HG03378 (cell line): ENCODE measurements around the gene PDCD1LG2.
A peak's percentile ranks its signal among the peaks of the same experiment; 100 is the strongest.
"Not testable (repeated sequence)": the region's sequence is repeated elsewhere in the genome, so short reads cannot be mapped to it uniquely, and the experiment has no call there.

ENCODE experiments used
- ATAC-seq: cut with Tn5 transposase; IDR thresholded peaks from one replicate; pipeline ENCODE4 v1.9.1; 2021; ENCODE audit warnings: mild to moderate bottlenecking, moderate library complexity; ENCODE audit not compliant: unreplicated experiment

The PDCD1LG2 gene

GRCh38 chr9:5510360-5510931 lies at the start of gene PDCD1LG2:
Gene PDCD1LG2, plus strand, starts transcription at chr9:5510531. Its CDS starts 12,016 bp downstream, at chr9:5522547.
- ATAC-seq, result peak; percentile 81

GRCh38 chr9:5464831-5465330 lies 45.5 kb upstream of the PDCD1LG2 start:
- not testable (repeated sequence) for ATAC-seq

GRCh38 chr9:5466005-5466404 lies 44.3 kb upstream of the PDCD1LG2 start:
- ATAC-seq, result no peak

GRCh38 chr9:5466766-5467165 lies 43.6 kb upstream of the PDCD1LG2 start:
- ATAC-seq, result no peak

- no peak for ATAC-seq
Observed at GRCh38 chr9:5468850-5469249, 41.5 kb upstream of the PDCD1LG2 start.

GRCh38 chr9:5470122-5470521 lies 40.2 kb upstream of the PDCD1LG2 start:
- no peak for ATAC-seq

GRCh38 chr9:5470816-5471215 lies 39.5 kb upstream of the PDCD1LG2 start:
- ATAC-seq, result no peak

- not testable (repeated sequence) for ATAC-seq
Observed at GRCh38 chr9:5475611-5476010, 34.7 kb upstream of the PDCD1LG2 start.

GRCh38 chr9:5478206-5478605 lies 32.1 kb upstream of the PDCD1LG2 start:
- peak; percentile 51 for ATAC-seq

- ATAC-seq, result peak; percentile 55
Observed at GRCh38 chr9:5479994-5480694, 30.2 kb upstream of the PDCD1LG2 start.

- no peak for ATAC-seq
Observed at GRCh38 chr9:5480919-5481318, 29.4 kb upstream of the PDCD1LG2 start.

- ATAC-seq, result no peak
Observed at GRCh38 chr9:5481322-5482040, 28.9 kb upstream of the PDCD1LG2 start.

GRCh38 chr9:5482194-5482593 lies 28.1 kb upstream of the PDCD1LG2 start:
- no peak for ATAC-seq

- no peak for ATAC-seq
Observed at GRCh38 chr9:5483306-5483705, 27.0 kb upstream of the PDCD1LG2 start.

- ATAC-seq, result no peak
Observed at GRCh38 chr9:5485378-5486085, 24.8 kb upstream of the PDCD1LG2 start.

- ATAC-seq, result no peak
Observed at GRCh38 chr9:5486988-5487387, 23.3 kb upstream of the PDCD1LG2 start.

- ATAC-seq, result no peak
Observed at GRCh38 chr9:5488221-5489008, 21.9 kb upstream of the PDCD1LG2 start.

- no peak for ATAC-seq
Observed at GRCh38 chr9:5489630-5490490, 20.5 kb upstream of the PDCD1LG2 start.

GRCh38 chr9:5492965-5493678 lies 17.2 kb upstream of the PDCD1LG2 start:
- no peak for ATAC-seq
